DND-41 (cell line): ENCODE measurements around the gene KRTAP10-6.

Experiments used
- CTCF ChIP-seq: IDR thresholded peaks from 2 replicates; pipeline ENCODE4 v1.5.1; 2012; ENCODE audit warnings: borderline replicate concordance, low read length, moderate library complexity, mild to moderate bottlenecking; ENCODE audit not compliant: poor library complexity, severe bottlenecking; ENCODE audit errors: extremely low read depth
- EZH2 ChIP-seq: IDR thresholded peaks from 3 replicates; pipeline ENCODE4 v1.6.1; 2012; ENCODE audit warnings: borderline replicate concordance, low read depth, mild to moderate bottlenecking, moderate library complexity, low read length, inconsistent platforms; ENCODE audit not compliant: severe bottlenecking

GRCh38 chr21:44585892-44586291 is 6.4 kb downstream of the KRTAP10-6 start:
- TF ChIP-seq EZH2 (no peak), CTCF (no peak)
